Forelimb muscle (tissue), 1 donor: ENCODE data around the gene ENPP3. TPM values are rescaled to one million over a fixed set of nuclear protein-coding genes. Genes with fewer than 3 reads are reported as not detected.

Source experiments
- DNase-seq: peaks from one replicate; pipeline ENCODE4 v3.0.0-alpha.2; 2013; ENCODE audit warnings: low read depth
- polyA plus RNA-seq: library from polyadenylated mRNA; unstranded; fragments of 120-200 nt; gene quantifications from one replicate; pipeline ENCODE4 v1.2.1, GENCODE V29; 2013; ENCODE audit not compliant: insufficient read length

Gene ENPP3
- polyA plus RNA-seq, 1 donor, result 0.59 TPM

- DNase-seq, result no peak
Observed at GRCh38 chr6:131642987-131643611, 6.0 kb downstream of the ENPP3 start.

- no peak for DNase-seq
Observed at GRCh38 chr6:131643855-131644460, 6.9 kb downstream of the ENPP3 start.

GRCh38 chr6:131644921-131645320 is 7.8 kb downstream of the ENPP3 start:
- DNase-seq, result no peak

GRCh38 chr6:131645846-131646245 is 8.7 kb downstream of the ENPP3 start:
- DNase-seq, result no peak

- no peak for DNase-seq
Observed at GRCh38 chr6:131646249-131646670, 9.2 kb downstream of the ENPP3 start.

- no peak for DNase-seq
Observed at GRCh38 chr6:131651782-131652181, 14.7 kb downstream of the ENPP3 start.

- no peak for DNase-seq
Observed at GRCh38 chr6:131652472-131652871, 15.4 kb downstream of the ENPP3 start.

- DNase-seq, result no peak
Observed at GRCh38 chr6:131654326-131654725, 17.2 kb downstream of the ENPP3 start.

- DNase-seq, result no peak
Observed at GRCh38 chr6:131655387-131655786, 18.3 kb downstream of the ENPP3 start.

GRCh38 chr6:131655951-131656350 is 18.8 kb downstream of the ENPP3 start:
- no peak for DNase-seq

GRCh38 chr6:131656667-131657066 is 19.6 kb downstream of the ENPP3 start:
- no peak for DNase-seq

GRCh38 chr6:131657222-131657621 is 20.1 kb downstream of the ENPP3 start:
- DNase-seq, result no peak

GRCh38 chr6:131657630-131658111 is 20.6 kb downstream of the ENPP3 start:
- no peak for DNase-seq

- DNase-seq, result no peak
Observed at GRCh38 chr6:131658287-131658686, 21.2 kb downstream of the ENPP3 start.

- DNase-seq, result no peak
Observed at GRCh38 chr6:131660195-131660594, 23.1 kb downstream of the ENPP3 start.

- DNase-seq, result no peak
Observed at GRCh38 chr6:131663578-131664165, 26.6 kb downstream of the ENPP3 start.

- no peak for DNase-seq
Observed at GRCh38 chr6:131669891-131670290, 32.8 kb downstream of the ENPP3 start.

- no peak for DNase-seq
Observed at GRCh38 chr6:131673184-131673583, 36.1 kb downstream of the ENPP3 start.

GRCh38 chr6:131678442-131678841 is 41.3 kb downstream of the ENPP3 start:
- DNase-seq, result no peak

GRCh38 chr6:131680868-131681267 is 43.8 kb downstream of the ENPP3 start:
- no peak for DNase-seq

- DNase-seq, result no peak
Observed at GRCh38 chr6:131681585-131681984, 44.5 kb downstream of the ENPP3 start.

- no peak for DNase-seq
Observed at GRCh38 chr6:131682442-131682841, 45.3 kb downstream of the ENPP3 start.

- no peak for DNase-seq
Observed at GRCh38 chr6:131683479-131683878, 46.4 kb downstream of the ENPP3 start.
